HepG2 (cell line): ENCODE data around the gene GALNT17. TPM values are rescaled to one million over a fixed set of nuclear protein-coding genes. Genes with fewer than 3 reads are reported as not detected.

Source experiments
- ATAC-seq: fragments of 200-7000 bp; cut with Tn5 transposase; 3 replicates; pipeline ENCODE4 v1.9.1; 2020; ENCODE audit warnings: mild to moderate bottlenecking, moderate library complexity
- BruUV-seq: library from RNA; stranded (reverse); fragments of 400-500 nt; replicated peaks from 2 replicates; lab custom pipeline; 2021; lab: Mats Ljungman, UMichigan
- CTCF ChIA-PET: fragments of 300-600 bp; formaldehyde crosslinking; extraction: SDS; loops from one replicate; lab custom pipeline; 2021; ENCODE audit warnings: low total read pairs, inconsistent platforms, low intra/inter-chr PET ratio; lab: Yijun Ruan, JAX
- POLR2A ChIA-PET: fragments of 350-600 bp; sonication (Branson Sonifier 250); formaldehyde crosslinking; loops from one replicate; lab custom pipeline; 2020; ENCODE audit warnings: antibody characterized with exemption, inconsistent platforms; lab: Yijun Ruan, JAX
- DNase-seq: peaks from one replicate; pipeline ENCODE4 v3.0.0-alpha.2; 2015; ENCODE audit warnings: low spot score
- FAIRE-seq: peaks from 3 replicates; lab custom pipeline; 2011; peaks lifted over from hg19 to GRCh38; lab: Jason Lieb, UNC
- H2AFZ ChIP-seq: one replicate; pipeline ENCODE4 v1.6.1; 2011; ENCODE audit warnings: low read length, inconsistent platforms
- H3K27ac ChIP-seq: fragments of 300-600 bp; 3 replicates; pipeline ENCODE4 v1.8.0; 2011; ENCODE audit warnings: mixed run types, mild to moderate bottlenecking, mixed read lengths, low read length, inconsistent platforms; ENCODE audit not compliant: insufficient read depth; ENCODE audit errors: extremely low read length
- H3K27me3 ChIP-seq, 2 experiments: fragments of 200-600 bp in 1 of 2; 2 replicates in 1 of 2; 3 replicates in 1 of 2; pipeline versions ENCODE4 v1.6.0 to v1.8.0; 2011; ENCODE audit warnings: low read length in 2 of 2, mild to moderate bottlenecking in 2 of 2, moderate library complexity in 2 of 2, inconsistent platforms in 1 of 2; ENCODE audit not compliant: insufficient read depth in 2 of 2, control insufficient read depth in 1 of 2
- H3K36me3 ChIP-seq, 2 experiments: fragments of 200-600 bp in 1 of 2; replicated peaks in 1 of 2; 2 replicates in 1 of 2; 3 replicates in 1 of 2; pipeline versions ENCODE4 v1.5.1 to v1.8.0; 2011; ENCODE audit warnings: low read length in 2 of 2, inconsistent platforms in 1 of 2; ENCODE audit not compliant: insufficient read depth in 2 of 2, control insufficient read depth in 1 of 2
- H3K4me1 ChIP-seq: 2 replicates; pipeline ENCODE4 v1.5.1; 2012; ENCODE audit warnings: low read length, inconsistent platforms; ENCODE audit not compliant: insufficient read depth
- H3K4me2 ChIP-seq: 2 replicates; pipeline ENCODE4 v1.6.0; 2011; ENCODE audit warnings: low read depth, low read length, inconsistent platforms
- H3K4me3 ChIP-seq, 3 experiments: fragments of 200-600 bp in 1 of 3; sonication (generic), shearing (Covaris generic) in 1 of 3; replicated peaks in 1 of 3; 2 replicates each; pipeline ENCODE4 v1.5.1; 2011 to 2016; ENCODE audit warnings: low read length in 3 of 3, inconsistent platforms in 2 of 3, low read depth in 2 of 3, mild to moderate bottlenecking in 2 of 3, control low read depth in 1 of 3, mixed read lengths in 1 of 3; ENCODE audit not compliant: insufficient read depth in 1 of 3
- H3K79me2 ChIP-seq: one replicate; pipeline ENCODE4 v1.6.1; 2011; ENCODE audit warnings: low read length, inconsistent platforms; ENCODE audit not compliant: insufficient read depth
- H3K9ac ChIP-seq: 2 replicates; pipeline ENCODE4 v1.6.0; 2011; ENCODE audit warnings: mild to moderate bottlenecking, low read depth, low read length, inconsistent platforms; ENCODE audit not compliant: insufficient read depth
- H3K9me3 ChIP-seq: 2 replicates; pipeline ENCODE4 v1.5.1; 2012; ENCODE audit warnings: mild to moderate bottlenecking, low read length
- H4K20me1 ChIP-seq: 2 replicates; pipeline ENCODE4 v1.6.0; 2011; ENCODE audit warnings: inconsistent platforms, mild to moderate bottlenecking, low read length, moderate library complexity; ENCODE audit not compliant: insufficient read depth
- BCL3 ChIP-seq: sonication (generic); formaldehyde crosslinking; IDR thresholded peaks from 2 replicates; pipeline ENCODE4 v1.5.1; 2020; ENCODE audit warnings: mild to moderate bottlenecking, missing genetic modification reagents, moderate library complexity
- GTF2F1 ChIP-seq: fragments of 150-350 bp; IDR thresholded peaks from 2 replicates; pipeline ENCODE4 v1.6.1; 2014; ENCODE audit warnings: low read length
- POGZ ChIP-seq: sonication (generic); formaldehyde crosslinking; IDR thresholded peaks from 2 replicates; pipeline ENCODE4 v1.4.0; 2020; ENCODE audit warnings: mild to moderate bottlenecking, missing genetic modification reagents
- REXO4 ChIP-seq: sonication (generic); formaldehyde crosslinking; IDR thresholded peaks from 2 replicates; pipeline ENCODE4 v1.8.0; 2022; ENCODE audit warnings: missing genetic modification reagents, mild to moderate bottlenecking, borderline replicate concordance
- TBX3 ChIP-seq: fragments of 450-650 bp; IDR thresholded peaks from 2 replicates; pipeline ENCODE4 v1.6.1; 2017; ENCODE audit warnings: antibody characterized with exemption, mild to moderate bottlenecking, inconsistent platforms, borderline replicate concordance
- USF2 ChIP-seq, 2 experiments: sonication (generic) in 1 of 2; formaldehyde crosslinking in 1 of 2; IDR thresholded peaks; 2 replicates each; pipeline versions ENCODE4 v1.5.1 to v1.6.1; 2011 to 2020; ENCODE audit warnings: borderline replicate concordance in 1 of 2, low read depth in 1 of 2, low read length in 1 of 2, mild to moderate bottlenecking in 1 of 2, missing genetic modification reagents in 1 of 2, moderate library complexity in 1 of 2
- ZNF7 ChIP-seq: IDR thresholded peaks from 2 replicates; pipeline ENCODE4 v1.6.1; 2016; ENCODE audit warnings: missing biosample characterization, missing genetic modification reagents
- ZNF780A ChIP-seq: sonication (generic); formaldehyde crosslinking; IDR thresholded peaks from 2 replicates; pipeline ENCODE4 v1.8.0; 2022; ENCODE audit warnings: mild to moderate bottlenecking, missing genetic modification reagents, moderate library complexity
- WGBS: methylation state at CpG from one replicate; pipeline ENCODE4 v1.1.6; 2017; ENCODE audit warnings: low lambda C conversion rate; 5-methylcytosine and 5-hydroxymethylcytosine counted together
- in situ Hi-C: cut with HindIII; loops from 2 replicates; pipeline ENCODE4 v1.10.0; 2017; ENCODE audit warnings: low pct_unique_long_range_greater_than_20kb; ENCODE audit not compliant: extremely low pct_ligation_motif_present
- intact Hi-C: fragments of 100-400 bp; cut with micrococcal nuclease; formaldehyde crosslinking; loops from one replicate; pipeline ENCODE4 v1.10.0; 2022; ENCODE audit not compliant: unreplicated experiment
- polyA plus RNA-seq, 8 experiments: library from polyadenylated mRNA; depleted of rRNA in 3 of 8; stranded (reverse) in 7 of 8; unstranded in 1 of 8; fragments of >200 nt; fragmentation: Illumina TruSeq in 4 of 8; extraction: Trizol in 4 of 8; gene quantifications; 2 replicates each; pipeline versions ENCODE4 v1.2.1 to v1.2.3, GENCODE V29; 2011 to 2016; ENCODE audit warnings: low read depth in 4 of 8, missing spikeins in 1 of 8, mixed read lengths in 1 of 8; ENCODE audit not compliant: insufficient read depth in 1 of 8
- total RNA-seq, 5 experiments: library from RNA; depleted of rRNA; stranded (reverse); fragments of >200 nt; fragmentation: Illumina TruSeq; extraction: Trizol; gene quantifications; 2 replicates each; pipeline ENCODE4 v1.2.3, GENCODE V29; 2016; ENCODE audit warnings: low read depth in 1 of 5

GALNT17 gene
- total and polyA plus RNA-seq, 2 of the 13 experiments (the other 11 are each of a cell fraction or from before 2014, with no cell fraction given) = not detected

DNA sequence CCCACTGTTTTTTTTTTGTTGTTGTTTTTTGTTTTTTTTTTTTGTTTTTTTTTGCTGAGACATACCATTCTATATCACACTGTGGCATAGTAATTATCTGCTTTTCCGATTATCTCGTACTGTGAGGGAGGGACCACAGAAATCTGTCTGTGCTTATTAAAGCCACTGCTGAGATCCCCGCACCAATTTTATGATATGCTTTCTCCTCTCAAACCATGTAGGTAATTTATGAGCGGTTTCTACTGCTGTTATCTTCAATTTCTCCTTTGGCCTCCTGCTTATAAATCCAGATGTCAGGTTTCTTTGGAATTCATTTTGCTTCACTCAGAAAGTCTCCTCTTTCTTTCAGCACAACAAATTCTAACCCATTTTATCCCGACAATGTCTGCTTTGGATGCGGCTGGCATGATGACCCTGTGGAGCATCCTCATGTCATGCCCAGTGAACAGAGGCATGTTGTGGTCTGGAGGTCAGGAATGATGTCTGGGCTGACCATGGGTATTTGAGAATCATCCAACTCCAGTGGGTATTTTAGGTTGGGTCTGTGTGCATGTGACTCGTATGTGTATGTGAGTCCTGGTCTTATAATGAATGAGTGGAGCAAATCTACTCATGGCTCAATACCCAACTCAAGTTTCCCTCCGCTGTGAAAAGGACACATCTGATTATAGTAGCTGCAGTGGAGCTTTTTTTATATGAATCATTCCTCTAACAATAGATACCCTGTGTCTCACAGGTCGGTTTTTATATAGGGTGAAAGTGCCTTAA lies 213.4 kb downstream of the GALNT17 start:
- H3K4me2 ChIP-seq = no peak overlapping the region
- ATAC-seq (no peak), FAIRE-seq (no peak), DNase-seq (no peak)
- ChIA-PET POLR2A (no interaction called here), CTCF (no interaction called here)
- H3K4me1 ChIP-seq = no peaks in the 10 kb centered on the region
- H2AFZ ChIP-seq = no peak overlapping the region
- no peaks in the 10 kb centered on the region for H3K9me3 ChIP-seq
- H3K36me3 ChIP-seq = no peaks in the 10 kb centered on the region
- no peak overlapping the region for H3K27ac ChIP-seq
- intact Hi-C loops (no loop called here), in situ Hi-C loops (no loop called here)
- 9% methylated on average over 9 of the region's 9 CpGs for WGBS
- no peak overlapping the region for H3K9ac ChIP-seq
- H3K27me3 ChIP-seq = no peaks in the 10 kb centered on the region
- no peak overlapping the region for H3K4me3 ChIP-seq
- H3K79me2 ChIP-seq = no peaks in the 10 kb centered on the region
- TF ChIP-seq TBX3 (no peak), GTF2F1 (no peak), BCL3 (CRISPR knock-in tag) (no peak), ZNF780A (CRISPR knock-in tag) (no peak), REXO4 (CRISPR knock-in tag) (no peak), USF2 (IDR thresholded peaks at IDR 0.05; ENCODE audit: low read depth, low read length) (no peak), USF2 (CRISPR knock-in tag; IDR thresholded peaks at IDR 0.05; ENCODE audit: borderline replicate concordance) (no peak), ZNF7 (CRISPR knock-in tag) (no peak), POGZ (no peak)
- no TSS peak for BruUV-seq
- no peaks in the 10 kb centered on the region for H4K20me1 ChIP-seq
